ENCODE results near the gene HLA-E.
"Not testable (repeated sequence)": the region's sequence is repeated elsewhere in the genome, so short reads cannot be mapped to it uniquely, and the experiment has no call there.

The HLA-E gene

DNA sequence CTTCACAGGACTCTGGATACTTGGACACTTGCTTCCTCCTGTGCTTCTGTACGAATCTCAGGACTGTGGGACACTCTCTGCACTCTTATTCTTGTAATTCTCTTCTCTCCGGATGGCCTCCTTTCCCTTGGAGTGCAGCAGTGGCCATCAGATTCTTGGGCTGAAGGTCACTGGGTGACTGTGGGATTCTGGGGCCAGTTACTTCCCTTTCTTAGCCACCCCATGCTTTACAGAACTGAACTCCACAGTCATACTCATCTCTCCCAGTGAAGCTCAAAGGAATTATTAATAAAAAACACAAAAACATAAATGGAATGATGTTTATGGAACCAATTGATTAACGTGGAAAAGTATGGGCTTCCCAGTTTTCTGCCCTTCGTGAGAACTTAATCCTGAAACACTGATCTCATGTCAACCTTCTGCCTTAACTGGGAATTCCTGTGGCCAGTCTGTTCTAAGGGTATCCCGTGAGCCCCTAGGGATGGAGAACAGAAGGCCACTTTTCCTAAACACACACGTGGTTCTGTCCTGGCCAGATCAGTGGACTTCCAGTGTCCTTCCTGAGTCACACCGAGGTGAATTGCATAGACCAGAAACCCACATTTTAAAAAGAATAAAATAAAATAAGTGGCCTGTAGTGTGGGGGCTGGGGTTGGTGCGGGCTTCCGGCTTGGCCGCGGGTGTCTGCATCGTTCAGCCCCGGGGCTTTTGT is 23.6 kb upstream of the HLA-E start:
- H3K79me2 ChIP-seq (ENCODE audit: insufficient read depth, low read length) = no peaks in the 10 kb centered on the region
- TF ChIP-seq EZH2phosphoT487 (IDR thresholded peaks at IDR 0.05; ENCODE audit: borderline replicate concordance) = no peak
- TF ChIP-seq, protein P1, sequence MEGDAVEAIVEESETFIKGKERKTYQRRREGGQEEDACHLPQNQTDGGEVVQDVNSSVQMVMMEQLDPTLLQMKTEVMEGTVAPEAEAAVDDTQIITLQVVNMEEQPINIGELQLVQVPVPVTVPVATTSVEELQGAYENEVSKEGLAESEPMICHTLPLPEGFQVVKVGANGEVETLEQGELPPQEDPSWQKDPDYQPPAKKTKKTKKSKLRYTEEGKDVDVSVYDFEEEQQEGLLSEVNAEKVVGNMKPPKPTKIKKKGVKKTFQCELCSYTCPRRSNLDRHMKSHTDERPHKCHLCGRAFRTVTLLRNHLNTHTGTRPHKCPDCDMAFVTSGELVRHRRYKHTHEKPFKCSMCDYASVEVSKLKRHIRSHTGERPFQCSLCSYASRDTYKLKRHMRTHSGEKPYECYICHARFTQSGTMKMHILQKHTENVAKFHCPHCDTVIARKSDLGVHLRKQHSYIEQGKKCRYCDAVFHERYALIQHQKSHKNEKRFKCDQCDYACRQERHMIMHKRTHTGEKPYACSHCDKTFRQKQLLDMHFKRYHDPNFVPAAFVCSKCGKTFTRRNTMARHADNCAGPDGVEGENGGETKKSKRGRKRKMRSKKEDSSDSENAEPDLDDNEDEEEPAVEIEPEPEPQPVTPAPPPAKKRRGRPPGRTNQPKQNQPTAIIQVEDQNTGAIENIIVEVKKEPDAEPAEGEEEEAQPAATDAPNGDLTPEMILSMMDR (conservative IDR thresholded peaks at IDR 0.05; ENCODE audit: low read length) = no peak
- H3K9me3 ChIP-seq (ENCODE audit: insufficient read depth, low read depth, low read length) = no peaks in the 10 kb centered on the region
- H3K36me3 ChIP-seq (ENCODE audit: insufficient read depth, low read length) = no peaks in the 10 kb centered on the region
- H4K20me1 ChIP-seq (ENCODE audit: insufficient read depth, low read length, poor library complexity, severe bottlenecking) = peaks cover 9% of the 10 kb centered on the region
- no peak overlapping the region for H3K4me3 ChIP-seq (ENCODE audit: low read length, poor library complexity, severe bottlenecking)
- peaks cover 91% of the 10 kb centered on the region for H3K27me3 ChIP-seq (ENCODE audit: insufficient read depth, low read length, poor library complexity, severe bottlenecking)
- no peaks in the 10 kb centered on the region for H3F3A ChIP-seq (ENCODE audit: low read depth)
- no peak overlapping the region for H3K9ac ChIP-seq (ENCODE audit: low read depth, low read length, poor library complexity, severe bottlenecking)
- no peak overlapping the region for H3K4me2 ChIP-seq (ENCODE audit: low read depth, low read length, poor library complexity, severe bottlenecking)
- no peaks in the 10 kb centered on the region for H3K9me2 ChIP-seq (replicated peaks; ENCODE audit: low read depth, low read length)
- H2AFZ ChIP-seq (ENCODE audit: low read length) = no peak overlapping the region
- peaks cover 14% of the 10 kb centered on the region for H3K4me1 ChIP-seq (ENCODE audit: insufficient read depth, low read length, poor library complexity, severe bottlenecking)

- H3K4me2 ChIP-seq (ENCODE audit: low read depth, low read length, poor library complexity, severe bottlenecking) = no peak overlapping the region
- no peaks in the 10 kb centered on the region for H3K79me2 ChIP-seq (ENCODE audit: insufficient read depth, low read length)
- H2AFZ ChIP-seq (ENCODE audit: low read length) = no peak overlapping the region
- no peak for TF ChIP-seq EZH2phosphoT487 (IDR thresholded peaks at IDR 0.05; ENCODE audit: borderline replicate concordance)
- TF ChIP-seq, protein P1 (conservative IDR thresholded peaks at IDR 0.05; ENCODE audit: low read length) = no peak
- no peaks in the 10 kb centered on the region for H4K20me1 ChIP-seq (ENCODE audit: insufficient read depth, low read length, poor library complexity, severe bottlenecking)
- H3K9ac ChIP-seq (ENCODE audit: low read depth, low read length, poor library complexity, severe bottlenecking) = no peak overlapping the region
- H3F3A ChIP-seq (ENCODE audit: low read depth) = no peaks in the 10 kb centered on the region
- no peaks in the 10 kb centered on the region for H3K9me3 ChIP-seq (ENCODE audit: insufficient read depth, low read depth, low read length)
- H3K27me3 ChIP-seq (ENCODE audit: insufficient read depth, low read length, poor library complexity, severe bottlenecking) = peaks cover 73% of the 10 kb centered on the region
- no peaks in the 10 kb centered on the region for H3K36me3 ChIP-seq (ENCODE audit: insufficient read depth, low read length)
- no peak overlapping the region for H3K4me3 ChIP-seq (ENCODE audit: low read length, poor library complexity, severe bottlenecking)
- H3K4me1 ChIP-seq (ENCODE audit: insufficient read depth, low read length, poor library complexity, severe bottlenecking) = no peaks in the 10 kb centered on the region
- no peaks in the 10 kb centered on the region for H3K9me2 ChIP-seq (replicated peaks; ENCODE audit: low read depth, low read length)
These were observed 18.3 kb upstream of the HLA-E start for GRCh38 chr6:30470968-30471367.

DNA sequence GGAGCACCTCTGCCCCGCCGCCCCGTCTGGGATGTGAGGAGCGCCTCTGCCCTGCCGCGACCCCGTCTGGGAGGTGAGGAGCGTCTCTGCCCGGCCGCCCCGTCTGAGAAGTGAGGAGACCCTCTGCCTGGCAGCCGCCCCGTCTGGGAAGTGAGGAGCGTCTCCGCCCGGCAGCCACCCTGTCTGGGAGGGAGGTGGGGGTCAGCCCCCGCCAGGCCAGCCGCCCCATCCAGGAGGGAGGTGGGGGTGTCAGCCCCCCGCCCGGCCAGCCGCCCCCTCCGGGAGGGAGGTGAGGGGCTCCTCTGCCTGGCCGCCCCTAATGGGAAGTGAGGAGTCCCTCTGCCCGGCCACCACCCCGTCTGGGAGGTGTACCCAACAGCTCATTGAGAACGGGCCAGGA is 14.2 kb upstream of the HLA-E start:
- not testable (repeated sequence) for H3K9me3 ChIP-seq (ENCODE audit: insufficient read depth, low read depth, low read length); H3K79me2 ChIP-seq (ENCODE audit: insufficient read depth, low read length); H3K4me2 ChIP-seq (ENCODE audit: low read depth, low read length, poor library complexity, severe bottlenecking); H3K4me1 ChIP-seq (ENCODE audit: insufficient read depth, low read length, poor library complexity, severe bottlenecking); H4K20me1 ChIP-seq (ENCODE audit: insufficient read depth, low read length, poor library complexity, severe bottlenecking); H2AFZ ChIP-seq (ENCODE audit: low read length); H3F3A ChIP-seq (ENCODE audit: low read depth); H3K9ac ChIP-seq (ENCODE audit: low read depth, low read length, poor library complexity, severe bottlenecking); H3K36me3 ChIP-seq (ENCODE audit: insufficient read depth, low read length); H3K9me2 ChIP-seq (replicated peaks; ENCODE audit: low read depth, low read length); H3K4me3 ChIP-seq (ENCODE audit: low read length, poor library complexity, severe bottlenecking)
- peaks cover 47% of the 10 kb centered on the region for H3K27me3 ChIP-seq (ENCODE audit: insufficient read depth, low read length, poor library complexity, severe bottlenecking)

Data from Loucy (cell line).